ENCODE measurements around the gene EFHC1.

- TF ChIP-seq PPARA (CRISPR knock-in tag; IDR thresholded peaks at IDR 0.05; ENCODE audit: borderline replicate concordance) (no peak), ARNTL (CRISPR knock-in tag; IDR thresholded peaks at IDR 0.05; ENCODE audit: borderline replicate concordance, low read depth) (no peak), ZFP3 (CRISPR knock-in tag; IDR thresholded peaks at IDR 0.05) (no peak), CREB5 (CRISPR knock-in tag; IDR thresholded peaks at IDR 0.05; ENCODE audit: low read depth) (no peak), TSHZ2 (CRISPR knock-in tag; IDR thresholded peaks at IDR 0.05) (no peak), OSR1 (CRISPR knock-in tag; IDR thresholded peaks at IDR 0.05) (no peak), ZFP30 (CRISPR knock-in tag; IDR thresholded peaks at IDR 0.05) (no peak)
- TF ChIP-seq, protein P1, sequence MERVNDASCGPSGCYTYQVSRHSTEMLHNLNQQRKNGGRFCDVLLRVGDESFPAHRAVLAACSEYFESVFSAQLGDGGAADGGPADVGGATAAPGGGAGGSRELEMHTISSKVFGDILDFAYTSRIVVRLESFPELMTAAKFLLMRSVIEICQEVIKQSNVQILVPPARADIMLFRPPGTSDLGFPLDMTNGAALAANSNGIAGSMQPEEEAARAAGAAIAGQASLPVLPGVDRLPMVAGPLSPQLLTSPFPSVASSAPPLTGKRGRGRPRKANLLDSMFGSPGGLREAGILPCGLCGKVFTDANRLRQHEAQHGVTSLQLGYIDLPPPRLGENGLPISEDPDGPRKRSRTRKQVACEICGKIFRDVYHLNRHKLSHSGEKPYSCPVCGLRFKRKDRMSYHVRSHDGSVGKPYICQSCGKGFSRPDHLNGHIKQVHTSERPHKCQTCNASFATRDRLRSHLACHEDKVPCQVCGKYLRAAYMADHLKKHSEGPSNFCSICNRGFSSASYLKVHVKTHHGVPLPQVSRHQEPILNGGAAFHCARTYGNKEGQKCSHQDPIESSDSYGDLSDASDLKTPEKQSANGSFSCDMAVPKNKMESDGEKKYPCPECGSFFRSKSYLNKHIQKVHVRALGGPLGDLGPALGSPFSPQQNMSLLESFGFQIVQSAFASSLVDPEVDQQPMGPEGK (CRISPR knock-in tag; IDR thresholded peaks at IDR 0.05; ENCODE audit: borderline replicate concordance) = no peak
Observed at GRCh38 chr6:52496631-52497030, 76.5 kb downstream of the EFHC1 start.
